HG02623 (cell line): ENCODE data around the gene BICRA.
"Not testable (repeated sequence)": the region's sequence is repeated elsewhere in the genome, so short reads cannot be mapped to it uniquely, and the experiment has no call there.

Experiments used
- ATAC-seq: cut with Tn5 transposase; IDR thresholded peaks from one replicate; pipeline ENCODE4 v1.9.1; 2021; ENCODE audit warnings: moderate library complexity; ENCODE audit not compliant: unreplicated experiment

Gene BICRA

GRCh38 chr19:47608969-47609905, at the start of gene BICRA:
BICRA (plus strand) TSS chr19:47609134; CDS start chr19:47673575, 64,441 bp downstream.
- ATAC-seq: peak; percentile 29

GRCh38 chr19:47560999-47561398, 47.9 kb upstream of the BICRA start:
- ATAC-seq: no peak

- no peak for ATAC-seq
Measured at GRCh38 chr19:47561440-47562057, 47.4 kb upstream of the BICRA start.

GRCh38 chr19:47564081-47564480, 44.9 kb upstream of the BICRA start:
- no peak for ATAC-seq

- no peak for ATAC-seq
Measured at GRCh38 chr19:47569331-47569730, 39.6 kb upstream of the BICRA start.

GRCh38 chr19:47572635-47573034, 36.3 kb upstream of the BICRA start:
- ATAC-seq: no peak

GRCh38 chr19:47573071-47574026, 35.6 kb upstream of the BICRA start, which contains the start of gene ZNF541:
ZNF541 (minus strand) TSS chr19:47573148; CDS start chr19:47555856, 17,292 bp downstream.
- ATAC-seq: no peak

- ATAC-seq: no peak
Measured at GRCh38 chr19:47580397-47580796, 28.5 kb upstream of the BICRA start.

- no peak for ATAC-seq
Measured at GRCh38 chr19:47581605-47582319, 27.2 kb upstream of the BICRA start.

GRCh38 chr19:47582320-47582909, 26.5 kb upstream of the BICRA start:
- no peak for ATAC-seq

- not testable (repeated sequence) for ATAC-seq
Measured at GRCh38 chr19:47583161-47583560, 25.8 kb upstream of the BICRA start.

- ATAC-seq: no peak
Measured at GRCh38 chr19:47587295-47587694, 21.6 kb upstream of the BICRA start.

GRCh38 chr19:47589824-47590223, 19.1 kb upstream of the BICRA start:
- ATAC-seq: no peak

- ATAC-seq: no peak
Measured at GRCh38 chr19:47593860-47594259, 15.1 kb upstream of the BICRA start.

- no peak for ATAC-seq
Measured at GRCh38 chr19:47595944-47596343, 13.0 kb upstream of the BICRA start.

GRCh38 chr19:47598407-47599349, 10.3 kb upstream of the BICRA start:
- ATAC-seq: no peak

- not testable (repeated sequence) for ATAC-seq
Measured at GRCh38 chr19:47599671-47600245, 9.2 kb upstream of the BICRA start.
